CD4-positive, alpha-beta T cell (primary cell): ENCODE data around the gene ATP8A2. TPM values are rescaled to one million over a fixed set of nuclear protein-coding genes. Genes with fewer than 3 reads are reported as not detected.

Experiments
- ATAC-seq: fragments of 200-7000 bp; cut with Tn5 transposase; one replicate; pipeline ENCODE4 v1.10.0; 2022; ENCODE audit warnings: mild to moderate bottlenecking; ENCODE audit not compliant: poor library complexity
- CTCF ChIA-PET: fragments of 350-600 bp; sonication (Branson Sonifier 250); formaldehyde crosslinking; loops from one replicate; lab custom pipeline; 2021; ENCODE audit warnings: antibody characterized with exemption, inconsistent platforms; lab: Charles Lee
- POLR2A ChIA-PET: fragments of 350-600 bp; sonication (Branson Sonifier 250); formaldehyde crosslinking; loops from one replicate; lab custom pipeline; 2021; ENCODE audit warnings: antibody characterized with exemption, inconsistent platforms; lab: Charles Lee
- DNase-seq, 14 experiments: peaks; one replicate each; pipeline ENCODE4 v3.0.0-alpha.2; 2013 to 2020; ENCODE audit warnings: mixed read lengths in 2 of 14
- H3K27ac ChIP-seq, 2 donors: one replicate each; pipeline versions ENCODE4 v1.5.1 to v1.7.0; 2013; ENCODE audit warnings: low read length in 2 of 2, low read depth in 1 of 2, mild to moderate bottlenecking in 1 of 2
- H3K27me3 ChIP-seq, 2 experiments: 1 replicate in 1 of 2; 2 replicates in 1 of 2; pipeline versions ENCODE4 v1.6.1 to v1.7.0; 2013; ENCODE audit warnings: low read length in 2 of 2, control low read depth in 1 of 2, mild to moderate bottlenecking in 1 of 2, moderate library complexity in 1 of 2; ENCODE audit not compliant: insufficient read depth in 2 of 2, control insufficient read depth in 1 of 2
- H3K36me3 ChIP-seq: one replicate; pipeline ENCODE4 v1.6.1; 2013; ENCODE audit warnings: low read length, control low read depth; ENCODE audit not compliant: insufficient read depth
- H3K4me1 ChIP-seq: one replicate; pipeline ENCODE4 v1.6.1; 2013; ENCODE audit warnings: low read length, control low read depth; ENCODE audit not compliant: insufficient read depth
- H3K4me3 ChIP-seq: one replicate; pipeline ENCODE4 v1.5.1; 2013; ENCODE audit warnings: mild to moderate bottlenecking, low read length, moderate library complexity
- H3K9me3 ChIP-seq, 2 experiments: 1 replicate in 1 of 2; 2 replicates in 1 of 2; pipeline versions ENCODE4 v1.6.1 to v1.7.0; 2013; ENCODE audit warnings: low read length in 2 of 2, mild to moderate bottlenecking in 2 of 2, control low read depth in 1 of 2, moderate library complexity in 1 of 2; ENCODE audit not compliant: control insufficient read depth in 1 of 2, insufficient read depth in 1 of 2
- H3K27ac Mint-ChIP-seq: one replicate; pipeline ENCODE4 v1.8.0; 2020; ENCODE audit warnings: mixed read lengths
- H3K27me3 Mint-ChIP-seq: one replicate; pipeline ENCODE4 v1.8.0; 2021; ENCODE audit warnings: mixed read lengths
- H3K36me3 Mint-ChIP-seq: one replicate; pipeline ENCODE4 v1.8.0; 2021; ENCODE audit warnings: low read depth, mixed read lengths
- H3K4me1 Mint-ChIP-seq: one replicate; pipeline ENCODE4 v1.8.0; 2021; ENCODE audit warnings: low read depth, mixed read lengths
- H3K4me3 Mint-ChIP-seq: one replicate; pipeline ENCODE4 v1.8.0; 2020; ENCODE audit warnings: mild to moderate bottlenecking, mixed read lengths
- H3K9me3 Mint-ChIP-seq: one replicate; pipeline ENCODE4 v1.8.0; 2020; ENCODE audit warnings: mixed read lengths
- intact Hi-C, 2 experiments: fragments of 100-400 bp; cut with DNase I in 1 of 2; cut with micrococcal nuclease in 1 of 2; formaldehyde crosslinking; loops; one replicate each; pipeline versions ENCODE4 v1.15.1 to v1.9.0; 2023 to 2025; cut with DNase I, micrococcal nuclease
- total RNA-seq, 174 experiments: library from RNA in 2 of 174; stranded (reverse) in 2 of 174; gene quantifications; one replicate each; pipeline ENCODE4 v1.2.3 and lab custom pipeline; 2021 to 2026
- TF ChIP-seq, protein P1 (sequence below): fragments of 200-600 bp; IDR thresholded peaks from one replicate; pipeline ENCODE4 v1.8.0; 2022; ENCODE audit warnings: antibody characterized with exemption, mild to moderate bottlenecking

The ATP8A2 gene
- total RNA-seq, 2 experiments from 2014 or later: 0.22 to 0.36 TPM

DNA sequence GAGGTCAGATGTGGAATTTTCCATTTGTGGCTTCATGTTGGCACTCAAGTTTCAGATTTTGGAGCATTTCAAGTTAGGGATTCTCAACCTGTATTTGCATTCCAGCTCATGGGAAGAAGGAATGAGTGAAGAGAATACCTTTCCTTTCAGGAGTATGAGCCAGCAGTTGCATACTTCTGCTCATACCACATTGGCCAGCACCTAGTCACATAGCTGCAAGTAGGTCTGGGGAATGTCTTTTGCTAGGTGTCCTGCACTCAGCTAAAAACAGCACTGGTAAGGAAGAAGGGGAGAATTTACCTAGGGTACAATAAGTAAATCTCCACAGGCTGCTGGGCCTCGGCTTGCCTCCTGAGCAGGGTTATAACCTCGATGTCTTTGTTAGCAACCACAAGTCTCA lies 24.6 kb upstream of the ATP8A2 start:
- H3K4me1 ChIP-seq: no peaks in the 10 kb centered on the region
- TF ChIP-seq, protein P1, sequence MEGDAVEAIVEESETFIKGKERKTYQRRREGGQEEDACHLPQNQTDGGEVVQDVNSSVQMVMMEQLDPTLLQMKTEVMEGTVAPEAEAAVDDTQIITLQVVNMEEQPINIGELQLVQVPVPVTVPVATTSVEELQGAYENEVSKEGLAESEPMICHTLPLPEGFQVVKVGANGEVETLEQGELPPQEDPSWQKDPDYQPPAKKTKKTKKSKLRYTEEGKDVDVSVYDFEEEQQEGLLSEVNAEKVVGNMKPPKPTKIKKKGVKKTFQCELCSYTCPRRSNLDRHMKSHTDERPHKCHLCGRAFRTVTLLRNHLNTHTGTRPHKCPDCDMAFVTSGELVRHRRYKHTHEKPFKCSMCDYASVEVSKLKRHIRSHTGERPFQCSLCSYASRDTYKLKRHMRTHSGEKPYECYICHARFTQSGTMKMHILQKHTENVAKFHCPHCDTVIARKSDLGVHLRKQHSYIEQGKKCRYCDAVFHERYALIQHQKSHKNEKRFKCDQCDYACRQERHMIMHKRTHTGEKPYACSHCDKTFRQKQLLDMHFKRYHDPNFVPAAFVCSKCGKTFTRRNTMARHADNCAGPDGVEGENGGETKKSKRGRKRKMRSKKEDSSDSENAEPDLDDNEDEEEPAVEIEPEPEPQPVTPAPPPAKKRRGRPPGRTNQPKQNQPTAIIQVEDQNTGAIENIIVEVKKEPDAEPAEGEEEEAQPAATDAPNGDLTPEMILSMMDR: no peak
- H3K4me3 Mint-ChIP-seq: no peak overlapping the region
- no peak for DNase-seq
- no peaks in the 10 kb centered on the region for H3K36me3 ChIP-seq
- no peak for ATAC-seq
- H3K9me3 Mint-ChIP-seq: peaks cover 3% of the 10 kb centered on the region
- ChIA-PET CTCF (interaction anchor here (0.7 kb wide), 1 partner anchor 39 kb away, joined by 3 read pairs; no protein-coding TSS in a partner anchor), POLR2A (interaction anchor here (0.6 kb wide), 1 partner anchor 875 kb away, joined by 3 read pairs; the partner anchor contains the start of gene RNF6)
- H3K4me1 Mint-ChIP-seq: no peaks in the 10 kb centered on the region
- H3K4me3 ChIP-seq: no peak overlapping the region
- no peak overlapping the region for H3K27ac Mint-ChIP-seq
- H3K27ac ChIP-seq: no peak overlapping the region
- no peaks in the 10 kb centered on the region for H3K36me3 Mint-ChIP-seq
- H3K9me3 ChIP-seq: no peaks in the 10 kb centered on the region
- H3K27me3 Mint-ChIP-seq: peaks cover 1% of the 10 kb centered on the region
- intact Hi-C loops: no loop called here
- no peaks in the 10 kb centered on the region for H3K27me3 ChIP-seq

DNA sequence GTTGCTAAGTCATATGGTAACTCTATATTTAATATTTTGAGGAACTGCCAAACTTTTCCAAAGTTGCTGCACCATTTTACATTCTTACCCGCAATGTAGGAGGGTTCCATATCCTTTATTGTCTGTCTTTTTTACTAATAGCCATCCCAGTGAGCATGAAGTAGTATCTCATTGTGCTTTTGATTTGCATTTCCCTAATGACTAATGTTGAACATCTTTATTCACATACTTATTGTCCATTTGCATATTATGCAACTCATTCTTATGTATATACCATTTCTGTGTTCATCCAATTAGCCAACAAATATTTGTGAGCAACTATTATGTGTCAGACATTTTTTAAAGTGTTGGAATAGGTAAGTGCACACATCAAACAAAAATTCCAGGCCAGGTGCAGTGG lies 20.4 kb upstream of the ATP8A2 start:
- ChIA-PET CTCF (no interaction called here), POLR2A (no interaction called here)

DNA sequence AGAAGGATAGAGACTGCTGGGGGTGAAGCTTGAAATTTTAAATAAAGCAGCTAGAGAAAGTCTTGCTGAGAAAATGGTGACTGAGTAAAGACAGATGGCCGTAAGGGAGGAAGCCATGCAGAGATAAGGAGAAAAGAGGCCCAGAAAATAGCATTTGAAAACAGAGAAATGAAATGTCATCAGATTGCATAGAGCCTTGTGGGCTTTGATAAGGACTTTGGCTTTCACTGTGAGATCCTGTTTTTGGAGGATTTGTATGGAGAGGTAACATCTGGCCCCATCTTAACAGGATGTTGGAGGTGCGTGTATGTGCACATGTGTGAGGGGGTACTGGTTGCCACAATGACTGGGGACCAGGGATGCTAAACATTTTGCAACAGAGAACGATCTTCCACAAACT lies 19.5 kb upstream of the ATP8A2 start:
- Histone ChIP-seq H3K4me1 (no peaks in the 10 kb centered on the region), H3K9me3 (no peaks in the 10 kb centered on the region), H3K36me3 (no peaks in the 10 kb centered on the region), H3K27ac (no peak overlapping the region), H3K27me3 (peaks cover 2 to 13% of the 10 kb centered on the region in 2 experiments), H3K4me3 (no peak overlapping the region)
- DNase-seq (no peak), ATAC-seq (no peak)
- POLR2A ChIA-PET: no interaction called here
- Mint-ChIP-seq H3K27ac (no peak overlapping the region), H3K4me1 (no peaks in the 10 kb centered on the region), H3K36me3 (no peaks in the 10 kb centered on the region), H3K9me3 (no peaks in the 10 kb centered on the region), H3K4me3 (no peak overlapping the region), H3K27me3 (peaks cover 36% of the 10 kb centered on the region)
- TF ChIP-seq, protein P1: no peak
- intact Hi-C loops: no loop called here
- CTCF ChIA-PET: no interaction called here

More for the DNA sequence above, 20.4 kb upstream of the ATP8A2 start:
- TF ChIP-seq, protein P1: no peak
- Histone ChIP-seq H3K4me1 (no peaks in the 10 kb centered on the region), H3K4me3 (no peak overlapping the region), H3K9me3 (no peaks in the 10 kb centered on the region), H3K36me3 (no peaks in the 10 kb centered on the region), H3K27ac (no peak overlapping the region), H3K27me3 (peaks cover 2 to 9% of the 10 kb centered on the region in 2 experiments)
- H3K4me1 Mint-ChIP-seq: no peaks in the 10 kb centered on the region
- peaks cover 29% of the 10 kb centered on the region for H3K27me3 Mint-ChIP-seq
- DNase-seq (no peak), ATAC-seq (no peak)
- H3K36me3 Mint-ChIP-seq: no peaks in the 10 kb centered on the region
- intact Hi-C loops: no loop called here
- H3K27ac Mint-ChIP-seq: no peak overlapping the region
- no peak overlapping the region for H3K4me3 Mint-ChIP-seq
- H3K9me3 Mint-ChIP-seq: no peaks in the 10 kb centered on the region
